ENCODE measurements around the gene BGN.

BGN gene

GRCh38 chrX:153450949-153451277, 43.9 kb upstream of the BGN start:
- Histone ChIP-seq H3K27ac (ENCODE audit: low read depth, low read length) (no peak overlapping the region), H3K9ac (ENCODE audit: low read length) (no peak overlapping the region), H3K27me3 (ENCODE audit: control insufficient read depth, insufficient read depth, low read length) (no peaks in the 10 kb centered on the region), H3K4me1 (ENCODE audit: control insufficient read depth, insufficient read depth, low read length) (no peaks in the 10 kb centered on the region), H3K9me3 (ENCODE audit: control insufficient read depth, insufficient read depth, low read depth, low read length) (peaks cover 28% of the 10 kb centered on the region; the same call in 1 of the 2 replicates), H3K36me3 (ENCODE audit: control insufficient read depth, insufficient read depth, low read length) (peaks cover 42% of the 10 kb centered on the region), H3K4me3 (ENCODE audit: low read depth, low read length) (no peak overlapping the region)

- H3K9ac ChIP-seq (ENCODE audit: low read length) = no peak overlapping the region
- peaks cover 31% of the 10 kb centered on the region; the same call in 1 of the 2 replicates for H3K9me3 ChIP-seq (ENCODE audit: control insufficient read depth, insufficient read depth, low read depth, low read length)
- H3K27ac ChIP-seq (ENCODE audit: low read depth, low read length) = no peak overlapping the region
- H3K36me3 ChIP-seq (ENCODE audit: control insufficient read depth, insufficient read depth, low read length) = peaks cover 57% of the 10 kb centered on the region
- no peaks in the 10 kb centered on the region for H3K27me3 ChIP-seq (ENCODE audit: control insufficient read depth, insufficient read depth, low read length)
- no peaks in the 10 kb centered on the region for H3K4me1 ChIP-seq (ENCODE audit: control insufficient read depth, insufficient read depth, low read length)
- H3K4me3 ChIP-seq (ENCODE audit: low read depth, low read length) = no peak overlapping the region
Observed at GRCh38 chrX:153454901-153455550, 39.8 kb upstream of the BGN start.

GRCh38 chrX:153455571-153455970, 39.2 kb upstream of the BGN start:
- peaks cover 30% of the 10 kb centered on the region; the same call in 1 of the 2 replicates for H3K9me3 ChIP-seq (ENCODE audit: control insufficient read depth, insufficient read depth, low read depth, low read length)
- no peak overlapping the region for H3K27ac ChIP-seq (ENCODE audit: low read depth, low read length)
- H3K4me1 ChIP-seq (ENCODE audit: control insufficient read depth, insufficient read depth, low read length) = no peaks in the 10 kb centered on the region
- H3K9ac ChIP-seq (ENCODE audit: low read length) = no peak overlapping the region
- peaks cover 52% of the 10 kb centered on the region for H3K36me3 ChIP-seq (ENCODE audit: control insufficient read depth, insufficient read depth, low read length)
- no peaks in the 10 kb centered on the region for H3K27me3 ChIP-seq (ENCODE audit: control insufficient read depth, insufficient read depth, low read length)
- no peak overlapping the region for H3K4me3 ChIP-seq (ENCODE audit: low read depth, low read length)

GRCh38 chrX:153456161-153456560, 38.6 kb upstream of the BGN start:
- H3K36me3 ChIP-seq (ENCODE audit: control insufficient read depth, insufficient read depth, low read length) = peaks cover 48% of the 10 kb centered on the region
- no peak overlapping the region for H3K4me3 ChIP-seq (ENCODE audit: low read depth, low read length)
- peaks cover 29% of the 10 kb centered on the region; the same call in 1 of the 2 replicates for H3K9me3 ChIP-seq (ENCODE audit: control insufficient read depth, insufficient read depth, low read depth, low read length)
- no peak overlapping the region for H3K9ac ChIP-seq (ENCODE audit: low read length)
- no peak overlapping the region for H3K27ac ChIP-seq (ENCODE audit: low read depth, low read length)
- H3K27me3 ChIP-seq (ENCODE audit: control insufficient read depth, insufficient read depth, low read length) = no peaks in the 10 kb centered on the region
- no peaks in the 10 kb centered on the region for H3K4me1 ChIP-seq (ENCODE audit: control insufficient read depth, insufficient read depth, low read length)

- Histone ChIP-seq H3K9ac (ENCODE audit: low read length) (no peak overlapping the region), H3K27ac (ENCODE audit: low read depth, low read length) (no peak overlapping the region), H3K4me3 (ENCODE audit: low read depth, low read length) (no peak overlapping the region), H3K36me3 (ENCODE audit: control insufficient read depth, insufficient read depth, low read length) (peaks cover 51% of the 10 kb centered on the region), H3K4me1 (ENCODE audit: control insufficient read depth, insufficient read depth, low read length) (no peaks in the 10 kb centered on the region), H3K9me3 (ENCODE audit: control insufficient read depth, insufficient read depth, low read depth, low read length) (peaks cover 30% of the 10 kb centered on the region; the same call in 1 of the 2 replicates), H3K27me3 (ENCODE audit: control insufficient read depth, insufficient read depth, low read length) (no peaks in the 10 kb centered on the region)
Observed at GRCh38 chrX:153456704-153457103, 38.1 kb upstream of the BGN start.

- Histone ChIP-seq H3K36me3 (ENCODE audit: control insufficient read depth, insufficient read depth, low read length) (peaks cover 53% of the 10 kb centered on the region), H3K9ac (ENCODE audit: low read length) (no peak overlapping the region), H3K27ac (ENCODE audit: low read depth, low read length) (no peak overlapping the region), H3K27me3 (ENCODE audit: control insufficient read depth, insufficient read depth, low read length) (no peaks in the 10 kb centered on the region), H3K4me3 (ENCODE audit: low read depth, low read length) (no peak overlapping the region), H3K4me1 (ENCODE audit: control insufficient read depth, insufficient read depth, low read length) (no peaks in the 10 kb centered on the region), H3K9me3 (ENCODE audit: control insufficient read depth, insufficient read depth, low read depth, low read length) (peaks cover 31% of the 10 kb centered on the region; the same call in 1 of the 2 replicates)
Observed at GRCh38 chrX:153457136-153457825, 37.5 kb upstream of the BGN start.

- H3K9me3 ChIP-seq (ENCODE audit: control insufficient read depth, insufficient read depth, low read depth, low read length) = peaks cover 38% of the 10 kb centered on the region; the same call in 1 of the 2 replicates
- no peaks in the 10 kb centered on the region for H3K27me3 ChIP-seq (ENCODE audit: control insufficient read depth, insufficient read depth, low read length)
- no peak overlapping the region for H3K9ac ChIP-seq (ENCODE audit: low read length)
- H3K4me1 ChIP-seq (ENCODE audit: control insufficient read depth, insufficient read depth, low read length) = no peaks in the 10 kb centered on the region
- H3K27ac ChIP-seq (ENCODE audit: low read depth, low read length) = no peak overlapping the region
- peaks cover 59% of the 10 kb centered on the region for H3K36me3 ChIP-seq (ENCODE audit: control insufficient read depth, insufficient read depth, low read length)
- no peak overlapping the region for H3K4me3 ChIP-seq (ENCODE audit: low read depth, low read length)
Observed at GRCh38 chrX:153457827-153458466, 36.8 kb upstream of the BGN start.

GRCh38 chrX:153458476-153458875, 36.3 kb upstream of the BGN start:
- Histone ChIP-seq H3K36me3 (ENCODE audit: control insufficient read depth, insufficient read depth, low read length) (peaks cover 60% of the 10 kb centered on the region), H3K4me3 (ENCODE audit: low read depth, low read length) (no peak overlapping the region), H3K27me3 (ENCODE audit: control insufficient read depth, insufficient read depth, low read length) (no peaks in the 10 kb centered on the region), H3K9ac (ENCODE audit: low read length) (no peak overlapping the region), H3K9me3 (ENCODE audit: control insufficient read depth, insufficient read depth, low read depth, low read length) (peaks cover 43% of the 10 kb centered on the region; the same call in 1 of the 2 replicates), H3K27ac (ENCODE audit: low read depth, low read length) (no peak overlapping the region), H3K4me1 (ENCODE audit: control insufficient read depth, insufficient read depth, low read length) (no peaks in the 10 kb centered on the region)

GRCh38 chrX:153459986-153460385, 34.8 kb upstream of the BGN start:
- no peak overlapping the region for H3K4me3 ChIP-seq (ENCODE audit: low read depth, low read length)
- no peaks in the 10 kb centered on the region for H3K27me3 ChIP-seq (ENCODE audit: control insufficient read depth, insufficient read depth, low read length)
- H3K9ac ChIP-seq (ENCODE audit: low read length) = no peak overlapping the region
- no peaks in the 10 kb centered on the region for H3K4me1 ChIP-seq (ENCODE audit: control insufficient read depth, insufficient read depth, low read length)
- no peak overlapping the region for H3K27ac ChIP-seq (ENCODE audit: low read depth, low read length)
- H3K36me3 ChIP-seq (ENCODE audit: control insufficient read depth, insufficient read depth, low read length) = peaks cover 62% of the 10 kb centered on the region
- H3K9me3 ChIP-seq (ENCODE audit: control insufficient read depth, insufficient read depth, low read depth, low read length) = peaks cover 50% of the 10 kb centered on the region; the same call in 1 of the 2 replicates

- no peak overlapping the region for H3K27ac ChIP-seq (ENCODE audit: low read depth, low read length)
- no peak overlapping the region for H3K9ac ChIP-seq (ENCODE audit: low read length)
- H3K4me3 ChIP-seq (ENCODE audit: low read depth, low read length) = no peak overlapping the region
- no peaks in the 10 kb centered on the region for H3K4me1 ChIP-seq (ENCODE audit: control insufficient read depth, insufficient read depth, low read length)
- peaks cover 56% of the 10 kb centered on the region for H3K36me3 ChIP-seq (ENCODE audit: control insufficient read depth, insufficient read depth, low read length)
- H3K9me3 ChIP-seq (ENCODE audit: control insufficient read depth, insufficient read depth, low read depth, low read length) = peaks cover 47% of the 10 kb centered on the region; the same call in 1 of the 2 replicates
- no peaks in the 10 kb centered on the region for H3K27me3 ChIP-seq (ENCODE audit: control insufficient read depth, insufficient read depth, low read length)
Observed at GRCh38 chrX:153460826-153461225, 34.0 kb upstream of the BGN start.

GRCh38 chrX:153462291-153462690, 32.5 kb upstream of the BGN start:
- Histone ChIP-seq H3K4me1 (ENCODE audit: control insufficient read depth, insufficient read depth, low read length) (no peaks in the 10 kb centered on the region), H3K27ac (ENCODE audit: low read depth, low read length) (no peak overlapping the region), H3K4me3 (ENCODE audit: low read depth, low read length) (no peak overlapping the region), H3K36me3 (ENCODE audit: control insufficient read depth, insufficient read depth, low read length) (peaks cover 43% of the 10 kb centered on the region), H3K27me3 (ENCODE audit: control insufficient read depth, insufficient read depth, low read length) (no peaks in the 10 kb centered on the region), H3K9ac (ENCODE audit: low read length) (no peak overlapping the region), H3K9me3 (ENCODE audit: control insufficient read depth, insufficient read depth, low read depth, low read length) (peaks cover 48% of the 10 kb centered on the region; the same call in 1 of the 2 replicates)
